ENCODE data around the gene SEMA3C.

The SEMA3C gene

GRCh38 chr7:80875537-80876120 lies 43.2 kb downstream of the SEMA3C start:
- no peaks in the 10 kb centered on the region for H3K9me3 ChIP-seq (ENCODE audit: control insufficient read depth, insufficient read depth, low read depth, low read length)
- ChIA-PET CTCF (interaction anchor here (1.0 kb wide), 1 partner anchor 41 kb away, joined by 3 read pairs; no protein-coding TSS in a partner anchor), POLR2A (interaction anchor here (1.9 kb wide), 1 partner anchor 43 kb away, joined by 9 read pairs; the partner anchor contains the start of gene SEMA3C)
- peaks cover 13% of the 10 kb centered on the region for H3K4me1 ChIP-seq (ENCODE audit: control insufficient read depth, insufficient read depth, low read length)
- H3K36me3 ChIP-seq (ENCODE audit: control insufficient read depth in 2 of 2, insufficient read depth in 1 of 2, low read length in 2 of 2): no peaks in the 10 kb centered on the region
- H3K27ac ChIP-seq (ENCODE audit: extremely low read depth, low read depth, low read length): no peak overlapping the region
- TF ChIP-seq ZNF792 (tag by site-specific recombination; IDR thresholded peaks at IDR 0.05) (no peak), ZNF530 (tag by site-specific recombination; IDR thresholded peaks at IDR 0.05; ENCODE audit: low read depth) (no peak), ZNF571 (tag by site-specific recombination; IDR thresholded peaks at IDR 0.05) (no peak), ZFP41 (tag by site-specific recombination; IDR thresholded peaks at IDR 0.05; ENCODE audit: borderline replicate concordance) (no peak), YY1 (tag by site-specific recombination; IDR thresholded peaks at IDR 0.05) (no peak), ZNF423 (tag by site-specific recombination; IDR thresholded peaks at IDR 0.05) (no peak), ZNF529 (tag by site-specific recombination; IDR thresholded peaks at IDR 0.05; ENCODE audit: insufficient replicate concordance) (no peak), ZNF23 (tag by site-specific recombination; IDR thresholded peaks at IDR 0.05; ENCODE audit: borderline replicate concordance) (no peak)
- TF ChIP-seq, protein P1, sequence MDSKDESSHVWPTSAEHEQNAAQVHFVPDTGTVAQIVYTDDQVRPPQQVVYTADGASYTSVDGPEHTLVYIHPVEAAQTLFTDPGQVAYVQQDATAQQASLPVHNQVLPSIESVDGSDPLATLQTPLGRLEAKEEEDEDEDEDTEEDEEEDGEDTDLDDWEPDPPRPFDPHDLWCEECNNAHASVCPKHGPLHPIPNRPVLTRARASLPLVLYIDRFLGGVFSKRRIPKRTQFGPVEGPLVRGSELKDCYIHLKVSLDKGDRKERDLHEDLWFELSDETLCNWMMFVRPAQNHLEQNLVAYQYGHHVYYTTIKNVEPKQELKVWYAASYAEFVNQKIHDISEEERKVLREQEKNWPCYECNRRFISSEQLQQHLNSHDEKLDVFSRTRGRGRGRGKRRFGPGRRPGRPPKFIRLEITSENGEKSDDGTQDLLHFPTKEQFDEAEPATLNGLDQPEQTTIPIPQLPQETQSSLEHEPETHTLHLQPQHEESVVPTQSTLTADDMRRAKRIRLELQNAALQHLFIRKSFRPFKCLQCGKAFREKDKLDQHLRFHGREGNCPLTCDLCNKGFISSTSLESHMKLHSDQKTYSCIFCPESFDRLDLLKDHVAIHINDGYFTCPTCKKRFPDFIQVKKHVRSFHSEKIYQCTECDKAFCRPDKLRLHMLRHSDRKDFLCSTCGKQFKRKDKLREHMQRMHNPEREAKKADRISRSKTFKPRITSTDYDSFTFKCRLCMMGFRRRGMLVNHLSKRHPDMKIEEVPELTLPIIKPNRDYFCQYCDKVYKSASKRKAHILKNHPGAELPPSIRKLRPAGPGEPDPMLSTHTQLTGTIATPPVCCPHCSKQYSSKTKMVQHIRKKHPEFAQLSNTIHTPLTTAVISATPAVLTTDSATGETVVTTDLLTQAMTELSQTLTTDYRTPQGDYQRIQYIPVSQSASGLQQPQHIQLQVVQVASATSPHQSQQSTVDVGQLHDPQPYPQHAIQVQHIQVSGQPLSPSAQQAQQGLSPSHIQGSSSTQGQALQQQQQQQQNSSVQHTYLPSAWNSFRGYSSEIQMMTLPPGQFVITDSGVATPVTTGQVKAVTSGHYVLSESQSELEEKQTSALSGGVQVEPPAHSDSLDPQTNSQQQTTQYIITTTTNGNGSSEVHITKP (tag by site-specific recombination; IDR thresholded peaks at IDR 0.05): no peak
- H3K4me3 ChIP-seq (ENCODE audit: low read depth, low read length): no peak overlapping the region

DNA sequence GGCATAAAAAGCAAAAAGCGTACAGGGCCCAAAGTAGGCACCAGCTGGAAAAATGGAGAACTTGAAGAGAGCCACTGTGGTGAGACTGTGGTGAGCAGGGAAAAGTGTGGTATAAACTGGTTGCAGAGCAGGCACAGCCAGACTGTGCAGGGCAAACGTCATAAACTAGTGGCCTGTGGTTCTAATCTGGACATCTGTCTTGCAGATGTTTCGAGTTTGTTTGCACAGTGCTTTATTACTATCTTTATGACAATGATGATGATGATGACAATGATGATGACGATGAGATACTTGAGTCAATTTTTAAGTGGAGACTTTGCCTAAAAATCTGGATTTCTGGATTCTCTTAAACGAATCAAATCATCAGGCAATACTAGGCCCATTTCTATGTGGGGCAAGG lies 45.7 kb downstream of the SEMA3C start:
- Histone ChIP-seq H3K4me3 (ENCODE audit: low read depth, low read length) (no peak overlapping the region), H3K4me1 (ENCODE audit: control insufficient read depth, insufficient read depth, low read length) (peaks cover 25% of the 10 kb centered on the region), H3K27ac (ENCODE audit: extremely low read depth, low read depth, low read length) (peak overlapping the region; percentile 75), H3K9me3 (ENCODE audit: control insufficient read depth, insufficient read depth, low read depth, low read length) (no peaks in the 10 kb centered on the region), H3K36me3 (ENCODE audit: control insufficient read depth in 2 of 2, insufficient read depth in 1 of 2, low read length in 2 of 2) (no peaks in the 10 kb centered on the region)
- CTCF ChIA-PET: interaction anchor here (0.6 kb wide), 1 partner anchor 8 kb away, joined by 6 read pairs; no protein-coding TSS in a partner anchor
- POLR2A ChIA-PET: interaction anchor here (1.8 kb wide), 1 partner anchor 46 kb away, joined by 7 read pairs; the partner anchor contains the start of gene SEMA3C
- TF ChIP-seq ZNF354C (tag by site-specific recombination; IDR thresholded peaks at IDR 0.05; ENCODE audit: borderline replicate concordance, low read depth) (no peak), ZNF629 (tag by site-specific recombination; IDR thresholded peaks at IDR 0.05) (peak; percentile 43; the same call in 1 of the 2 replicates), ZNF510 (tag by site-specific recombination; IDR thresholded peaks at IDR 0.05; ENCODE audit: insufficient replicate concordance) (no peak), ZBTB11 (tag by site-specific recombination; conservative IDR thresholded peaks at IDR 0.05; ENCODE audit: low read depth) (no peak)
- TF ChIP-seq, protein P2, sequence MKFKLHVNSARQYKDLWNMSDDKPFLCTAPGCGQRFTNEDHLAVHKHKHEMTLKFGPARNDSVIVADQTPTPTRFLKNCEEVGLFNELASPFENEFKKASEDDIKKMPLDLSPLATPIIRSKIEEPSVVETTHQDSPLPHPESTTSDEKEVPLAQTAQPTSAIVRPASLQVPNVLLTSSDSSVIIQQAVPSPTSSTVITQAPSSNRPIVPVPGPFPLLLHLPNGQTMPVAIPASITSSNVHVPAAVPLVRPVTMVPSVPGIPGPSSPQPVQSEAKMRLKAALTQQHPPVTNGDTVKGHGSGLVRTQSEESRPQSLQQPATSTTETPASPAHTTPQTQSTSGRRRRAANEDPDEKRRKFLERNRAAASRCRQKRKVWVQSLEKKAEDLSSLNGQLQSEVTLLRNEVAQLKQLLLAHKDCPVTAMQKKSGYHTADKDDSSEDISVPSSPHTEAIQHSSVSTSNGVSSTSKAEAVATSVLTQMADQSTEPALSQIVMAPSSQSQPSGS (tag by site-specific recombination; IDR thresholded peaks at IDR 0.05; ENCODE audit: low read depth): no peak
- TF ChIP-seq, protein P1 (tag by site-specific recombination; IDR thresholded peaks at IDR 0.05): no peak
- TF ChIP-seq, protein P3, sequence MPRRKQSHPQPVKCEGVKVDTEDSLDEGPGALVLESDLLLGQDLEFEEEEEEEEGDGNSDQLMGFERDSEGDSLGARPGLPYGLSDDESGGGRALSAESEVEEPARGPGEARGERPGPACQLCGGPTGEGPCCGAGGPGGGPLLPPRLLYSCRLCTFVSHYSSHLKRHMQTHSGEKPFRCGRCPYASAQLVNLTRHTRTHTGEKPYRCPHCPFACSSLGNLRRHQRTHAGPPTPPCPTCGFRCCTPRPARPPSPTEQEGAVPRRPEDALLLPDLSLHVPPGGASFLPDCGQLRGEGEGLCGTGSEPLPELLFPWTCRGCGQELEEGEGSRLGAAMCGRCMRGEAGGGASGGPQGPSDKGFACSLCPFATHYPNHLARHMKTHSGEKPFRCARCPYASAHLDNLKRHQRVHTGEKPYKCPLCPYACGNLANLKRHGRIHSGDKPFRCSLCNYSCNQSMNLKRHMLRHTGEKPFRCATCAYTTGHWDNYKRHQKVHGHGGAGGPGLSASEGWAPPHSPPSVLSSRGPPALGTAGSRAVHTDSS (tag by site-specific recombination; IDR thresholded peaks at IDR 0.05): peak; percentile 80
- TF ChIP-seq, protein P4, sequence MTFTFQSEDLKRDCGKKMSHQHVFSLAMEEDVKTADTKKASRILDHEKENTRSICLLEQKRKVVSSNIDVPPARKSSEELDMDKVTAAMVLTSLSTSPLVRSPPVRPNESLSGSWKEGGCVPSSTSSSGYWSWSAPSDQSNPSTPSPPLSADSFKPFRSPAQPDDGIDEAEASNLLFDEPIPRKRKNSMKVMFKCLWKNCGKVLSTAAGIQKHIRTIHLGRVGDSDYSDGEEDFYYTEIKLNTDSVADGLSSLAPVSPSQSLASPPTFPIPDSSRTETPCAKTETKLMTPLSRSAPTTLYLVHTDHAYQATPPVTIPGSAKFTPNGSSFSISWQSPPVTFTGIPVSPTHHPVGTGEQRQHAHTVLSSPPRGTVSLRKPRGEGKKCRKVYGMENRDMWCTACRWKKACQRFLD (tag by site-specific recombination; IDR thresholded peaks at IDR 0.05): no peak
